Measurements from ENCODE around the gene SLN.
"Not testable (repeated sequence)": the region's sequence is repeated elsewhere in the genome, so short reads cannot be mapped to it uniquely, and the experiment has no call there.

Gene SLN

DNA sequence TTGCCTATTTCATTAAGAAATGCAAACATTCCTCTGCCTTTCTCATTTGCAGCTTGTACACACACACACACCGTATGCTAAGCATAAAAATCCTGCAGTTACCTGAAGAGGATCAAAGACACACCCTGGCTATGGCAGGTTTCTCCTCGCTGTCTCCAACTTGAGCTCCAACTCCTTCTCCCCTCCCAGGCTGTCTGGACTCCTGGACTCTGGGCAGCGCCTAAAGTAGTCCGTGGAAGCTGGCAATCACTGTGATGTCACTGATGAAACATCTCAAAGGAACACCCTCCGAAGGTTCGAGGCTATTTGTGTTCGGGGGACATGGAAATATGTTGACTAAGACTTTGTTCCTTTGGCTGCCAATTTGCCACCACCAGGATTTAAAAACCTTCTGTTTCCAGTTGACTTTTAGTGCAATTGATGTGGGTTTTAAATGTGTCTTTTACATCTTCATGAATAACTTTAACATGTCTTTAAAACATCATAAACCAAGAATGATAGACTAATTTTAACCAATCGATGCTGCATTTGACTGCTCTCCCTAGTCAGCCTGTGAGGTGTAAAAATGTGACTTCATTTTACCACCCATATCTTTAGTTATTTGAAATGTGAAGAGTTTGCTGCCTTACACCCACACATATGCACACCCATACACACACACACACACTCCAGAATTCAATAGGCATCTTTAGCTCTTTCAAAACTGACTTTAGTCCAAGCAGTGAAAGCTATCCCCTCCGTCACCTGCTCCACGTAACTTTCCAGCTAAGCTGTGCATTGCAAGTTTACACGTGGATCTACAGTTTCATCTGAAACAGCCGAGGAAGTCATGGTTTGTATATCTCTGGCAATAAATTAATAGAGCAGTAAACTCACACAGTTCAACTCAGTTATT is at the start of gene SLN:
TSS of gene SLN (minus strand) at position 196 of the 895 bp plus-strand sequence.
- no peaks in the 10 kb centered on the region for H3K9me3 Mint-ChIP-seq
- peaks cover 26% of the 10 kb centered on the region for H3K27me3 Mint-ChIP-seq
- H3K4me3 Mint-ChIP-seq, result no peak within 1 kb of the TSS
- H3K4me1 Mint-ChIP-seq, result no peaks in the 10 kb centered on the region
- H3K27ac Mint-ChIP-seq, result no peak within 1 kb of the TSS
- no peaks in the 10 kb centered on the region for H3K36me3 Mint-ChIP-seq

DNA sequence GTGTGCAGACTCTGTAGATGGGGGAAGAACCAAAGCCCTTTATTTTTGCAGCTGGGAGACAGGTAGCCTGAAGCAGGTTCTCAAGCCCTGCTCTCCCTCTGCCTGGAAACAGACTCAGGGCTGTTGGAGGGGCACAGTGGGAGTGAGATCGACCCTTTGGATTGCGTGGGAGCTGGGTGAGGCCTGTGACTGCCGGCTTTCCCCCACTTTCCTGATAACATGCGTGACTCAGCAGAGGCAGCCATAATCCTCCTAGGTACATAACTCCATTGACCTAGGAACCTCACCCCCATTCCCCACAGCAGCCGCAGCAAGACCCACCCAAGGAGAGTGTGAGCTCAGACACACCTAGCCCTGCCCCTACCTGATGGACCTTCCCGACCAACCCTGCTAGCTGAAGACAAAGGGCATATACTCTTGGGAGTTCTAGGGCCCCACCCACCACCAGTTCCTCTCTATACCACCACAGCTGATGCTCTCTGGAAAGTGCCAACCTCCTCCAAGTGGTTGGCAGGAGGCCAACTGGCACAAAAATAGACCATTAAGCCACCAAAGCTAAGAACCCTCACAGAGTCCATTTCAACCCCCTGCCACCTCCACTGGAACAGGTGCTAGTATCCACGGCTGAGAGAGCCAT is 47.0 kb upstream of the SLN start:
- H3K27ac Mint-ChIP-seq, H3K4me3 Mint-ChIP-seq, H3K9me3 Mint-ChIP-seq, H3K4me1 Mint-ChIP-seq, H3K36me3 Mint-ChIP-seq: not testable (repeated sequence)
- peaks cover 30% of the 10 kb centered on the region for H3K27me3 Mint-ChIP-seq

DNA sequence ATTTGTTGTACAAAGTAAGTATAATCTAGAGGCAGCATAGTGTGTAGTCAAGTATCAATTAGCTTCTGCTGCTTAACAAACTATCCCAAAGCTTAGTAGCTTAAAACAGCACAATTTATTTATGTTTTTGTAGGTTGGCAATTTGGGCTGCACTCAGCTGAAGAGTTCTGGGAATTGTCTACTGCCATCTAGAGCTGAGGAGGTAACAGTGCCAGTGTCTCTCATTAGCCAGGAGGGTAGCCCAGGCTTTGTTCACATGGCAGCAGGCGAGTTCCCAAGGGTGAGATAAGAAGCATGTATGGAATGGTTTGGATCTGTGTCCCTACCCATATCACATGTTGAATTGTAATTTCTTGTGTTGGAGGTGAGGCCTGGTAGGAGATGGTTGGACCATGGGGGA is 45.8 kb upstream of the SLN start:
- Mint-ChIP-seq H3K27me3 (peaks cover 25% of the 10 kb centered on the region), H3K4me1 (no peaks in the 10 kb centered on the region), H3K4me3 (no peak overlapping the region), H3K9me3 (no peaks in the 10 kb centered on the region), H3K36me3 (no peaks in the 10 kb centered on the region), H3K27ac (no peak overlapping the region)

DNA sequence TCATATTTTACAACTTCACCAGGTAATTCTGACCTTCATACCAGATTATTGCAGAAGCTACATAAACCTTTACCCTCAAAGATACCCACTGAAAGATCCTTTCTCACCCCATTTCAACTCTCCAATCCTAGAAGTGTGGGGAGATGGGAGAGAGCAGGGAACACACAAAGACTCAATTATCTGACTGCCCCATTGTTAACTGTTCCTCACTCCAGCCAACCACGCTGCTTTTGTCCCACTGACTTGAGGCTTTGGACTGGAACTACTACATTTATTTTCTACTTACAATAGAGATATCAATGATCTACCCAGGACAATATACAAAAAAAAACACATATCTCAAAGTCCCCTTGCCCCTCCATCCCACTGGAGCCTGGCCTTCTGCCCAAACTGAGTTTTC is 44.7 kb upstream of the SLN start:
- Mint-ChIP-seq H3K27me3 (peaks cover 23% of the 10 kb centered on the region), H3K4me3 (no peak overlapping the region), H3K36me3 (no peaks in the 10 kb centered on the region), H3K4me1 (no peaks in the 10 kb centered on the region), H3K9me3 (no peaks in the 10 kb centered on the region), H3K27ac (no peak overlapping the region)

DNA sequence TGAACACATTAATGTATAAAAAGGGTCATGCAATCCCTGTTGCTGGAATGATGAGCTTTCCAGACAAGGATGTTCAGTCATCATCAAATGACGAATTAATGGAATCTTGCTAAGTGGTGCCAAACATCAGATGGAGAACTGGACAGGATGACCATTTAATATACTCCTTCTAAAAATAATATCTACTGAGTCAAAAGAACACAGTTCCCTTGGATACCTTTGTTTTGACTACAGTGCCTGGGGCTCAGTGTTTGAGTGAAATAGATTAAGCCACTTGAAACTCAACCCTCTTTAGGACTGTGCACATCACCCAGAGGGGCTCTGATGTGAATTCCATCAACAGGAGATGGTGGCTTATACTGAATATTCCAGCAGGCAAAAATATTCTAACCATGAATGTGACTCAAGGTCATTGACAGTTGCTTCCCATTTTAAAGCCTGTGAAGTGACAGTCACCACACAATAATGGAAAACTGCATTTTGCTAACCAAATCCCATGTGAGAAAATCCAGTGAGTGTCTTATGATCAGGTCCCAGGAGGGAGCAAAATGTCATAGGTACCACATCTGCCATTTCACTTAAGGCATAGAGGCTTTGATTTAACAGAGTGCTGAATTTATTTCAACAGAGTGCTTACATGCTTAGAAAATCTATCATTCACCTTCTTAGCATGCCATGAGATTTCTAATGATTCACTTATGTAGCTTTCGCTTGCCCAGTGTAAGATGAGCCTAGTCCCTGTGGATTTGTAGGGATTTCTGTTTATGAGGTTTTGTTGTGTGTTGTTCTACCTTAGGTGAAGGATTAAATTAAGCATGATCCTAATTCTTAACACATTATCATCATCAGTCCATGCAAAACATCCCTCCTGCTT is 41.3 kb upstream of the SLN start:
- Mint-ChIP-seq H3K27ac (no peak overlapping the region), H3K9me3 (no peaks in the 10 kb centered on the region), H3K27me3 (peaks cover 15% of the 10 kb centered on the region), H3K36me3 (no peaks in the 10 kb centered on the region), H3K4me1 (no peaks in the 10 kb centered on the region), H3K4me3 (no peak overlapping the region)

DNA sequence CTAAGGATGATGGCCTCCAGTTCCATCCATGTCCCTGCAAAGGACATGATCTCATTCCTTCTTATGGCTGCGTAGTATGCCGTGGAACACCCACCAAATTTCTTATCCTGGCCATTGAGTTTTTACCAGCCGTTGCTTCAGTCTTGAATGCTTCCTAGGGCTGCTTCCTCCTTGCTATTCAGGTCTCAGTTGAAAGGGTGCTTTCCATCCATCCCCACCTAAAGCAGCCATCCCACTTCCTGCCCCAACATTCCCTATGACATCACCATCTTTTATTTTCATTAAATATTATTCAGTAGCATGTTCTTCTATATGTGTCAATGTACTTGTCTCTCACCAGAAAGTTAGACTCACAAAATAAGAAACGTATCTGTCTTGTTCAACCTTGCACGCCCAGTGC is 40.7 kb upstream of the SLN start:
- Mint-ChIP-seq H3K9me3 (no peaks in the 10 kb centered on the region), H3K36me3 (no peaks in the 10 kb centered on the region), H3K4me3 (no peak overlapping the region), H3K27me3 (peaks cover 13% of the 10 kb centered on the region), H3K4me1 (no peaks in the 10 kb centered on the region), H3K27ac (no peak overlapping the region)

DNA sequence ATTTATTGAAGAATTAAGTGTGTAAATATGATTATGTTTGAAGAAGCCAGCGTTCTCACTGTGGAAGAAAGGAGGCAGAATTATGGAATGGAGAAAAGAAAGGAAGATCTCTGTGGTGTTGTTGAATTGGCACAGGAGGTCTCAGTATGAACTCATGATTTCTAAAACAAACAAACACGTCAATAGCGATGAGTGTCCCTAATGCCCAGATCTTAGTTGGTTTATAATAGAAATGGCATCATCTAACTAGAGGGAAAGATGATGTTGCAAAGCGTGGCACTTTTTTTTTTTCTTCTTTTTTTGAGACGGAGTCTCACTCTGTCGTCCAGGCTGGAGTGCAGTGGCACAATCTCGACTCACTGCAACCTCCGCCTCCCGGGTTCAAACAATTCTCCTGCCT is 39.2 kb upstream of the SLN start:
- Mint-ChIP-seq H3K4me3 (no peak overlapping the region), H3K9me3 (no peaks in the 10 kb centered on the region), H3K27ac (no peak overlapping the region), H3K4me1 (no peaks in the 10 kb centered on the region), H3K36me3 (no peaks in the 10 kb centered on the region), H3K27me3 (peaks cover 7% of the 10 kb centered on the region)

DNA sequence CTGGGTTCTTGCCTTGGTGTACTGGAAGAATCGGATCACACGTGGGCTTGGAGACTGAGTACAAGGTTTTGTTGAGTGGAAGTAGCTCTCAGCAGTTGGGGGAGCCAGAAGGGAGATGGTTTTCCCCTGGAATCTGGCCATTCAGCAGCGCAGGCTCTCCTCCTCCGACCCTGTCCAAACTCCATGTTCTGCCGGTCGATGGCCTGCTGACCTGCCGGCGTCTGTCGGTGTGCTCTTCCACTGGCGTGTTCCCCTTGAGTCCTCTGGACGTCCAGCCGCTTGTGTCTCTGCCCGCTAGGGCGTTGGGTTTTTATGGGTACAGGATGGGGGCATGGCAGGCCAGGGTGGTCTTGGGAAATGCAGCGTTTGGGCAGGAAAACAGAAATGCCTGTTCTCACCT is 38.5 kb upstream of the SLN start:
- Mint-ChIP-seq H3K36me3 (no peaks in the 10 kb centered on the region), H3K4me3 (no peak overlapping the region), H3K27me3 (peaks cover 9% of the 10 kb centered on the region), H3K4me1 (no peaks in the 10 kb centered on the region), H3K9me3 (no peaks in the 10 kb centered on the region), H3K27ac (no peak overlapping the region)

DNA sequence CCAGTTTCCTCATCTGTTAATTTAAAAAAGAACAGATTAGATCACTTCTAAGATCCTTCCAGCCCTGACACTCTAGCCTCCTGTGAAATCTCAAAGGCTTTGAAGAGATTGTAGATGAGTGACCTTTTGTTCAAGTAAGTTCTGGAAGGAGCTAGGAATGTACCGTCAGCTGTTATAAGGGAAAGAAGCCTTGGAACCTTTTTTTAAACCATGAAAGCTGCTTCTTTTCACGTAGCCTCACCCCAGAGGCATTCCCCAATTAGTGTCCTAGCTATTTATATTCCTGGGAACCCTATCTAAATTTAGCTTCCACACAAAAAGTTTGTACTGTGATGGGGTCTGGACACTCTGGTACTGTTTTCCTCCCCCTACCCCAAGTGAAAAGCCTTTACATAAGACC is 35.8 kb upstream of the SLN start:
- Mint-ChIP-seq H3K27me3 (peaks cover 15% of the 10 kb centered on the region), H3K4me3 (no peak overlapping the region)

DNA sequence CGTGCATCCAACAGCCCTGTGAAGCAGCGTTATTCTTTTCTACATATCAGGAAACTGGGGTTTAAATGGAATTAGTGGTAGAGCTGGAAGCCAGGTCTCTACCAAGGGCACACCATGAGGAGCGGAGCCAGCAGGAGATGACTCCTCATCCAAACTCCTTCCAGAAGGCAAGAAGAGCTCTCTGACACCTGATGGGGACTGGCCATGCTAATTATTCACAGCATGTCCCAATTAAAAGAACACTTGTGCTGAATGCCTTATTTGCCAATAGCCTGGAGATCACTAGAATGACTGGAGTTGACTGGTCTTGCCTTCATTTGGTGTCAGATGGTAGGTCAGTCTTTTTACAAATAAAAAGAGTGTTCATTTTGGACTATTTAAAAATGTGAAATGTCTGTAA is 32.9 kb upstream of the SLN start:
- Mint-ChIP-seq H3K27me3 (peaks cover 18% of the 10 kb centered on the region), H3K27ac (no peak overlapping the region), H3K36me3 (no peaks in the 10 kb centered on the region), H3K4me1 (no peaks in the 10 kb centered on the region), H3K9me3 (peaks cover 6% of the 10 kb centered on the region), H3K4me3 (no peak overlapping the region)

More for the DNA sequence above, 35.8 kb upstream of the SLN start:
- no peaks in the 10 kb centered on the region for H3K4me1 Mint-ChIP-seq
- no peak overlapping the region for H3K27ac Mint-ChIP-seq
- H3K9me3 Mint-ChIP-seq, result no peaks in the 10 kb centered on the region
- H3K36me3 Mint-ChIP-seq, result no peaks in the 10 kb centered on the region

DNA sequence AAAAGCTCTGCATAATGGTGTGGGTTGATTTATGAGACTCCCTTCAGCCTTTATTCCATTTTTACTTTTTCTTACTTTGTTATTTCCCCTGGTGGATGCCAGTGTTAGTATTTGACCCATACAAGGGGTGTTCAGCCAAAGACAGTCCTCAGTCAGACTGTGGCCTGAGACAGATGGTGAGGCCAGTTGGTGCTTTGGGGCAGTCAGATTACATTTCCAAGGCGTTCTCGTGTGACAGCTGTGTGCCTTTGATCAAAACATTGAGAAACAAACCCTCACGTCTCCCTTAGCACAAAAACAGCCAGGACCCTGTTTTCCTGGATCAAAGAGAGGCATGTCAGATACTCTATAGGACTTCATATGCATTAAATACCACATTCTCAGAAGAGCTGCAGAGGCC is 31.3 kb upstream of the SLN start:
- Mint-ChIP-seq H3K27ac (no peak overlapping the region), H3K27me3 (peaks cover 25% of the 10 kb centered on the region), H3K4me1 (no peaks in the 10 kb centered on the region), H3K36me3 (peaks cover 1% of the 10 kb centered on the region), H3K9me3 (peaks cover 11% of the 10 kb centered on the region), H3K4me3 (no peak overlapping the region)

DNA sequence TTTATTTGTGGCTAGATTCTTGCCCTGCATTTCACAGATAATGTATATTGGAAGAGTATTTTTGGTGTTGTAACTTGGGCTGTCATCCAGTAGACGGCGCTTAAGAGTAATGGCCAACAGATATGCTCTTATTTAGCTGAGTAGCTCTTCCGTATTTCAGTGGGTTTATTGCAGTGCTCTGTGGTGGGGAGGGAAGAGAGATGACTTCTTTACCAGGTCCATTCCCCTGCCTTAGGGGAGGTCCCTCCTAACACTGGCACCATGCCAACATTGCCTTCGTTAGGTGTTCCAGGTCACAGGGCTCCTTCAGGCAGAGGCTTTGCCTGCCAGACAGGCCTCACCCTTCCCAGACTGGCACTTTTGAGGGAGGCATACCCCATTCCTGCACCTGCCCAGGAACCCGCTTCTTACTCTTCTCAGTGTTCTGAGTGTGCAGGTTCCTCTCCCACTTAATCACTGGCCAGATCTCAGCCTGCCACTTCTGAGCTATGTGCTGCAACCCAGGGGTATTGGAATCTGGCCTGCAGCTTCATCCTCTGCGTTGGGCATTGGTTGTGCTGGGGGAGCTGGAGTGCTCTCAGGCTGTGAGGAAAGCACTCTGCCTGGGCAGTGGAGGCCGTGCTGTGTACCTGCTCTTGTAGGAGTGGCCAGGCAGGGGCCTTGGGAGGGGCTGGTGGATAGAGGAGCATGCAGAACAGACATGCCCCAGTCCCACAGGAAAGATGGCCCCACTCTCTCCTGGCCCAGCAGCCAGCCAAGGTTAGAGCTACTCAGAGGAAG is 29.4 kb upstream of the SLN start:
- H3K27ac Mint-ChIP-seq, result no peak overlapping the region

DNA sequence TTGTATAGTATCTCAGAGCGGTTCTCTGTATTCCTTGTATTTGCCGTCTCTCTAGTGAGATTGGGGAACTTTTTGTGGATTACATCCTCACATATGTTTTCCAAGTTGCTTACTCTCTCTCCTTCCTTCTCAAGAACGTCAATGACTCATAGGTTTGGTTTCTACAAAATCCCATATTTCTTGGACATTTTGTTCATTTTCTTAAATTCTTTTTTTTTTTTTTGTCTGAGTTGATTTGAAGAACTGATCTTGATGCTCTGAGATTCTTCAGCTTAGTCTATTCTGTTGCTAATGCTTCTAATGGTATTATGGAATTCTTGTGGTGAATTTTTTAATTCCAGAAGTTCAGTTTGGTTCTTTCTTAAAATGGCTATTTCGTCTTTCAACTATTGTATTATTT is 28.4 kb upstream of the SLN start:
- H3K36me3 Mint-ChIP-seq, result peaks cover 1% of the 10 kb centered on the region
- H3K27ac Mint-ChIP-seq, result no peak overlapping the region
- no peak overlapping the region for H3K4me3 Mint-ChIP-seq
- no peaks in the 10 kb centered on the region for H3K4me1 Mint-ChIP-seq
- peaks cover 11% of the 10 kb centered on the region for H3K9me3 Mint-ChIP-seq
- H3K27me3 Mint-ChIP-seq, result peaks cover 27% of the 10 kb centered on the region

More for the DNA sequence above, 29.4 kb upstream of the SLN start:
- peaks cover 11% of the 10 kb centered on the region for H3K9me3 Mint-ChIP-seq
- H3K4me3 Mint-ChIP-seq, result no peak overlapping the region
- H3K27me3 Mint-ChIP-seq, result peaks cover 29% of the 10 kb centered on the region
- H3K4me1 Mint-ChIP-seq, result no peaks in the 10 kb centered on the region
- peaks cover 1% of the 10 kb centered on the region for H3K36me3 Mint-ChIP-seq

DNA sequence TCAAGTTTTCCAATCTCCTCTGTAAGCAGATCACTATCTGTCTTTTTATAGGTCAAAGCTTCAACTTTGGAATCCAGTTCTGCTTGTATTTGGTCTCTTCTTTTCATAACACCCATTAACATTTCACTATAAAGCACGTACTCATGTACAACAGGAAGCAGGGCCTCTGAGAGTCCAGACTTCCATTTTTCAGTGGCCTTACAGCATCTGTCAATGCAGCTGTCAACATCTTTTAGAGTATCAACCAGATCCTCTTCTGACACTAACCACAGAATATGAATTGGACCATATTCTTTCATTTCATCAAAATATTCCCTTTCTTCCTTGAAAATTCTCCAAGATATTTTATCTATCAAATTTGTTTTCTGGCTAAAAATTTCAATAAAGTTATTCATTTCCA is 24.7 kb upstream of the SLN start:
- H3K27ac Mint-ChIP-seq, result no peak overlapping the region
- no peaks in the 10 kb centered on the region for H3K4me1 Mint-ChIP-seq
- H3K27me3 Mint-ChIP-seq, result peaks cover 18% of the 10 kb centered on the region
- peaks cover 1% of the 10 kb centered on the region for H3K36me3 Mint-ChIP-seq
- H3K4me3 Mint-ChIP-seq, result no peak overlapping the region
- H3K9me3 Mint-ChIP-seq, result peaks cover 11% of the 10 kb centered on the region

DNA sequence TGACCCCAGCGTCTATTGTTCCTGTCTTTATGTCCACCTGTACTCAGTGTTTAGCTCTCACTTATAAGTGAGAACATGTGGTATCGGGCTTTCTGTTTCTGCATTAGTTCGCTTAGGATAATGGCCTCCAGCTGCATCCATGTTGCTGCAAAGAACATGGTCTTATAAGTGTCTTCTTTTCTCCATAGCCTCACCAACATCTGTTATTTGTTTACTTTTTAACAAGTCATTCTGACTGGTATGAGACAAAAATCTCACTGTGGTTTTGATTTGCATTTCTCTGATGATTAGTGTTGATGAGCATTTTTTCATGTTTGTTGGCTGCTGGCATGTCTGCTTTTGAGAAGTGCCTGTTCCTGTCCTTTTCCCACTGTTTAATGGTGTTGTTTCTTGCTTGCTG is 21.7 kb upstream of the SLN start:
- no peaks in the 10 kb centered on the region for H3K4me1 Mint-ChIP-seq
- H3K27ac Mint-ChIP-seq, result no peak overlapping the region
- no peaks in the 10 kb centered on the region for H3K36me3 Mint-ChIP-seq
- no peak overlapping the region for H3K4me3 Mint-ChIP-seq
- no peaks in the 10 kb centered on the region for H3K9me3 Mint-ChIP-seq
- H3K27me3 Mint-ChIP-seq, result peaks cover 9% of the 10 kb centered on the region
